GM12891 (cell line): ENCODE data around the gene PCSK5.

ENCODE experiments used
- POLR2A ChIP-seq: IDR thresholded peaks from 2 replicates; pipeline ENCODE4 v1.6.1; 2011; ENCODE audit warnings: low read depth, low read length, control low read depth
- POLR2AphosphoS5 ChIP-seq: IDR thresholded peaks from 2 replicates; pipeline ENCODE4 v1.6.1; 2011; ENCODE audit warnings: low read depth, low read length, control low read depth
- TAF1 ChIP-seq: IDR thresholded peaks from 2 replicates; pipeline ENCODE4 v1.6.1; 2011; ENCODE audit warnings: low read depth, low read length, control low read depth

DNA sequence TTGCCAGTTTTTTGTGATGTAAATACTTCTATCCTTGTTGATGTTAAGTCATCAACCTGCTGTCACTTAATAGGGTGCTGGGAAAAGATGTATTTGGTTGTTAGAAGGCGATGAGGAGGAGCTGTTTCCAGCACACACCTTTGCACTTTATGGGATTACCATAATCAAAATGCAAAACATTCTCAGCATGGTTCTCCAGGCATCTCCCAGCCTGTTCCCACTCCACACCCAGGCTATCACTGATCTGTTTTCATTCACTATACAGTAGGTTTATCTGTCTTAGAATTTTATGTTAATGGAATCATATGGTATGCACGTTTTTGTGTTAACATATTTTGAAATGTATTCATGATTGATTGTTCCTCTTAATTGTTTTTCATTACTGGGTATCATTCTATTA lies 35.9 kb downstream of the PCSK5 start:
- TF ChIP-seq TAF1 (no peak), POLR2AphosphoS5 (no peak), POLR2A (no peak)
